CD4-positive, alpha-beta T cell (primary cell): Measurements from ENCODE around the gene RAD50. TPM values are rescaled to one million over a fixed set of nuclear protein-coding genes. Genes with fewer than 3 reads are reported as not detected.

Experiments
- ATAC-seq: fragments of 200-7000 bp; cut with Tn5 transposase; one replicate; pipeline ENCODE4 v1.10.0; 2022; ENCODE audit warnings: mild to moderate bottlenecking; ENCODE audit not compliant: poor library complexity
- CTCF ChIA-PET: fragments of 350-600 bp; sonication (Branson Sonifier 250); formaldehyde crosslinking; loops from one replicate; lab custom pipeline; 2021; ENCODE audit warnings: antibody characterized with exemption, inconsistent platforms; lab: Charles Lee
- POLR2A ChIA-PET: fragments of 350-600 bp; sonication (Branson Sonifier 250); formaldehyde crosslinking; loops from one replicate; lab custom pipeline; 2021; ENCODE audit warnings: antibody characterized with exemption, inconsistent platforms; lab: Charles Lee
- DNase-seq, 14 experiments: peaks; one replicate each; pipeline ENCODE4 v3.0.0-alpha.2; 2013 to 2020; ENCODE audit warnings: mixed read lengths in 2 of 14
- H3K27ac ChIP-seq, 2 donors: one replicate each; pipeline versions ENCODE4 v1.5.1 to v1.7.0; 2013; ENCODE audit warnings: low read length in 2 of 2, low read depth in 1 of 2, mild to moderate bottlenecking in 1 of 2
- H3K27me3 ChIP-seq, 2 experiments: 1 replicate in 1 of 2; 2 replicates in 1 of 2; pipeline versions ENCODE4 v1.6.1 to v1.7.0; 2013; ENCODE audit warnings: low read length in 2 of 2, control low read depth in 1 of 2, mild to moderate bottlenecking in 1 of 2, moderate library complexity in 1 of 2; ENCODE audit not compliant: insufficient read depth in 2 of 2, control insufficient read depth in 1 of 2
- H3K36me3 ChIP-seq: one replicate; pipeline ENCODE4 v1.6.1; 2013; ENCODE audit warnings: low read length, control low read depth; ENCODE audit not compliant: insufficient read depth
- H3K4me1 ChIP-seq: one replicate; pipeline ENCODE4 v1.6.1; 2013; ENCODE audit warnings: low read length, control low read depth; ENCODE audit not compliant: insufficient read depth
- H3K4me3 ChIP-seq: one replicate; pipeline ENCODE4 v1.5.1; 2013; ENCODE audit warnings: mild to moderate bottlenecking, low read length, moderate library complexity
- H3K9me3 ChIP-seq, 2 experiments: 1 replicate in 1 of 2; 2 replicates in 1 of 2; pipeline versions ENCODE4 v1.6.1 to v1.7.0; 2013; ENCODE audit warnings: low read length in 2 of 2, mild to moderate bottlenecking in 2 of 2, control low read depth in 1 of 2, moderate library complexity in 1 of 2; ENCODE audit not compliant: control insufficient read depth in 1 of 2, insufficient read depth in 1 of 2
- H3K27ac Mint-ChIP-seq: one replicate; pipeline ENCODE4 v1.8.0; 2020; ENCODE audit warnings: mixed read lengths
- H3K27me3 Mint-ChIP-seq: one replicate; pipeline ENCODE4 v1.8.0; 2021; ENCODE audit warnings: mixed read lengths
- H3K36me3 Mint-ChIP-seq: one replicate; pipeline ENCODE4 v1.8.0; 2021; ENCODE audit warnings: low read depth, mixed read lengths
- H3K4me1 Mint-ChIP-seq: one replicate; pipeline ENCODE4 v1.8.0; 2021; ENCODE audit warnings: low read depth, mixed read lengths
- H3K4me3 Mint-ChIP-seq: one replicate; pipeline ENCODE4 v1.8.0; 2020; ENCODE audit warnings: mild to moderate bottlenecking, mixed read lengths
- H3K9me3 Mint-ChIP-seq: one replicate; pipeline ENCODE4 v1.8.0; 2020; ENCODE audit warnings: mixed read lengths
- intact Hi-C, 2 experiments: fragments of 100-400 bp; cut with DNase I in 1 of 2; cut with micrococcal nuclease in 1 of 2; formaldehyde crosslinking; loops; one replicate each; pipeline versions ENCODE4 v1.15.1 to v1.9.0; 2023 to 2025; cut with DNase I, micrococcal nuclease
- total RNA-seq, 174 experiments: library from RNA in 2 of 174; stranded (reverse) in 2 of 174; gene quantifications; one replicate each; pipeline ENCODE4 v1.2.3 and lab custom pipeline; 2021 to 2026
- TF ChIP-seq, protein P1 (sequence below): fragments of 200-600 bp; IDR thresholded peaks from one replicate; pipeline ENCODE4 v1.8.0; 2022; ENCODE audit warnings: antibody characterized with exemption, mild to moderate bottlenecking

RAD50 gene
- total RNA-seq, 2 experiments from 2014 or later = 12.7 to 13.4 TPM

GRCh38 chr5:132680780-132681475, 124.2 kb downstream of the RAD50 start:
- DNase-seq = no peak
- Mint-ChIP-seq H3K4me1 (no peaks in the 10 kb centered on the region), H3K36me3 (no peaks in the 10 kb centered on the region), H3K27me3 (no peaks in the 10 kb centered on the region), H3K4me3 (no peak overlapping the region), H3K9me3 (no peaks in the 10 kb centered on the region), H3K27ac (no peak overlapping the region)
- CTCF ChIA-PET = no interaction called here
- intact Hi-C loops = no loop called here
- ATAC-seq = no peak
- TF ChIP-seq, protein P1, sequence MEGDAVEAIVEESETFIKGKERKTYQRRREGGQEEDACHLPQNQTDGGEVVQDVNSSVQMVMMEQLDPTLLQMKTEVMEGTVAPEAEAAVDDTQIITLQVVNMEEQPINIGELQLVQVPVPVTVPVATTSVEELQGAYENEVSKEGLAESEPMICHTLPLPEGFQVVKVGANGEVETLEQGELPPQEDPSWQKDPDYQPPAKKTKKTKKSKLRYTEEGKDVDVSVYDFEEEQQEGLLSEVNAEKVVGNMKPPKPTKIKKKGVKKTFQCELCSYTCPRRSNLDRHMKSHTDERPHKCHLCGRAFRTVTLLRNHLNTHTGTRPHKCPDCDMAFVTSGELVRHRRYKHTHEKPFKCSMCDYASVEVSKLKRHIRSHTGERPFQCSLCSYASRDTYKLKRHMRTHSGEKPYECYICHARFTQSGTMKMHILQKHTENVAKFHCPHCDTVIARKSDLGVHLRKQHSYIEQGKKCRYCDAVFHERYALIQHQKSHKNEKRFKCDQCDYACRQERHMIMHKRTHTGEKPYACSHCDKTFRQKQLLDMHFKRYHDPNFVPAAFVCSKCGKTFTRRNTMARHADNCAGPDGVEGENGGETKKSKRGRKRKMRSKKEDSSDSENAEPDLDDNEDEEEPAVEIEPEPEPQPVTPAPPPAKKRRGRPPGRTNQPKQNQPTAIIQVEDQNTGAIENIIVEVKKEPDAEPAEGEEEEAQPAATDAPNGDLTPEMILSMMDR = no peak
- H3K9me3 ChIP-seq = no peaks in the 10 kb centered on the region
- H3K4me1 ChIP-seq = no peaks in the 10 kb centered on the region
- no peak overlapping the region for H3K27ac ChIP-seq
- POLR2A ChIA-PET = no interaction called here
- H3K36me3 ChIP-seq = no peaks in the 10 kb centered on the region
- H3K27me3 ChIP-seq = no peaks in the 10 kb centered on the region
- no peak overlapping the region for H3K4me3 ChIP-seq

DNA sequence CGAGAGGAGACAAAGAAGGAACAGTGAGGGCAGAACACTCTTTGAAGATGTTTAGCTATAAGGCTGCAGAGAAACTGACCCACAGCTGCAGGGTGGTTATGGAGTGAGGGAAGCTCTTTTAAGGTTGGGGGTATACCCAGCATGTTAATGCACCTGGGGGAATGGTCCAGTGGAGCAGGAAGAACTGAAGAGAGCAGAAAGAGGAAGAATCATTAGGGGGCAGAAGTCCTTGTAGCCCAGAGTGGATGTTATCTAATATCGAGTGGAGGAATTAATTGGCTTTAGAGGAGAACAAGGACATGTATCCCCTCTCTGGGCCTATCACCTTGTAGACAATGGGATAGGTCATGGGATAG, 124.7 kb downstream of the RAD50 start:
- H3K9me3 Mint-ChIP-seq = no peaks in the 10 kb centered on the region
- no peaks in the 10 kb centered on the region for H3K27me3 ChIP-seq
- H3K36me3 ChIP-seq = no peaks in the 10 kb centered on the region
- intact Hi-C loops = no loop called here
- no peaks in the 10 kb centered on the region for H3K27me3 Mint-ChIP-seq
- TF ChIP-seq, protein P1 = no peak
- H3K4me1 Mint-ChIP-seq = no peaks in the 10 kb centered on the region
- ATAC-seq (no peak), DNase-seq (no peak)
- no peaks in the 10 kb centered on the region for H3K4me1 ChIP-seq
- H3K36me3 Mint-ChIP-seq = no peaks in the 10 kb centered on the region
- H3K27ac ChIP-seq = no peak overlapping the region
- no peak overlapping the region for H3K4me3 ChIP-seq
- H3K4me3 Mint-ChIP-seq = no peak overlapping the region
- no peaks in the 10 kb centered on the region for H3K9me3 ChIP-seq
- ChIA-PET CTCF (no interaction called here), POLR2A (no interaction called here)
- no peak overlapping the region for H3K27ac Mint-ChIP-seq

GRCh38 chr5:132681983-132682382, 125.2 kb downstream of the RAD50 start:
- no peaks in the 10 kb centered on the region for H3K4me1 ChIP-seq
- Mint-ChIP-seq H3K9me3 (no peaks in the 10 kb centered on the region), H3K36me3 (no peaks in the 10 kb centered on the region), H3K4me1 (no peaks in the 10 kb centered on the region), H3K27ac (no peak overlapping the region), H3K4me3 (no peak overlapping the region), H3K27me3 (no peaks in the 10 kb centered on the region)
- H3K36me3 ChIP-seq = no peaks in the 10 kb centered on the region
- H3K27me3 ChIP-seq = no peaks in the 10 kb centered on the region
- DNase-seq (no peak), ATAC-seq (no peak)
- H3K4me3 ChIP-seq = no peak overlapping the region
- intact Hi-C loops = no loop called here
- TF ChIP-seq, protein P1 = no peak
- ChIA-PET POLR2A (no interaction called here), CTCF (interaction anchor here (0.5 kb wide), 1 partner anchor 72 kb away, joined by 4 read pairs; no protein-coding TSS in a partner anchor)
- H3K9me3 ChIP-seq = no peaks in the 10 kb centered on the region
- no peak overlapping the region for H3K27ac ChIP-seq
